Measurements from ENCODE around the gene CCNF. TPM values are rescaled to one million over a fixed set of nuclear protein-coding genes. Genes with fewer than 3 reads are reported as not detected.
A peak's percentile ranks its signal among the peaks of the same experiment; 100 is the strongest.

CCNF gene
- total RNA-seq, 1 donor from 2014 or later: 27.8 TPM

DNA sequence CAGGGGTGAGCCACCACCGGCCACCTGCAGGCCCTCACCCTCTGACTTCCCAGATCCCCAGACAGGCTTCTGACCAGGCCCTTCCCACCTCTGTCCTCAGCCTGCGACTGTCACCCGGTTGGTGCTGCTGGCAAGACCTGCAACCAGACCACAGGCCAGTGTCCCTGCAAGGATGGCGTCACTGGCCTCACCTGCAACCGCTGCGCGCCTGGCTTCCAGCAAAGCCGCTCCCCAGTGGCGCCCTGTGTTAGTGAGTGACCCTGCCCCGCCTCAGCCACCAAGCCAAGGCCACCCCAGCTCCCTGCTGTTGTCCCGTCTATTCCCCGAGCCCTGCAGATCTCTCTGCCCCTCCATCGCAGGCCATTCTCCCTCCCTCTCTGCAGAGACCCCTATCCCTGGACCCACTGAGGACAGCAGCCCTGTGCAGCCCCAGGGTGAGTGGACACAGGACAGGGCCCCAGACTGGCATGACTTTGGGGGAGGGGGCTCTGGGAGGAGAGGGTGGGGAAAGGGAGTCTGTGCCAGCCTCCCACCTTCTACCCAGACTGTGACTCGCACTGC, 43.7 kb downstream of the CCNF start:
- peaks cover 23% of the 10 kb centered on the region for H3K4me1 Mint-ChIP-seq (ENCODE audit: low read depth)
- H3K4me3 Mint-ChIP-seq (ENCODE audit: low read depth): peak overlapping the region; percentile 67
- H3K27ac Mint-ChIP-seq: no peak overlapping the region
- H3K27me3 Mint-ChIP-seq: peaks cover 21% of the 10 kb centered on the region
- H3K36me3 Mint-ChIP-seq (ENCODE audit: insufficient read depth): no peaks in the 10 kb centered on the region
- DNase-seq (ENCODE audit: low spot score, unreplicated experiment): no peak
- TF ChIP-seq, protein P1, sequence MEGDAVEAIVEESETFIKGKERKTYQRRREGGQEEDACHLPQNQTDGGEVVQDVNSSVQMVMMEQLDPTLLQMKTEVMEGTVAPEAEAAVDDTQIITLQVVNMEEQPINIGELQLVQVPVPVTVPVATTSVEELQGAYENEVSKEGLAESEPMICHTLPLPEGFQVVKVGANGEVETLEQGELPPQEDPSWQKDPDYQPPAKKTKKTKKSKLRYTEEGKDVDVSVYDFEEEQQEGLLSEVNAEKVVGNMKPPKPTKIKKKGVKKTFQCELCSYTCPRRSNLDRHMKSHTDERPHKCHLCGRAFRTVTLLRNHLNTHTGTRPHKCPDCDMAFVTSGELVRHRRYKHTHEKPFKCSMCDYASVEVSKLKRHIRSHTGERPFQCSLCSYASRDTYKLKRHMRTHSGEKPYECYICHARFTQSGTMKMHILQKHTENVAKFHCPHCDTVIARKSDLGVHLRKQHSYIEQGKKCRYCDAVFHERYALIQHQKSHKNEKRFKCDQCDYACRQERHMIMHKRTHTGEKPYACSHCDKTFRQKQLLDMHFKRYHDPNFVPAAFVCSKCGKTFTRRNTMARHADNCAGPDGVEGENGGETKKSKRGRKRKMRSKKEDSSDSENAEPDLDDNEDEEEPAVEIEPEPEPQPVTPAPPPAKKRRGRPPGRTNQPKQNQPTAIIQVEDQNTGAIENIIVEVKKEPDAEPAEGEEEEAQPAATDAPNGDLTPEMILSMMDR (IDR thresholded peaks at IDR 0.05; ENCODE audit: unreplicated experiment): no peak
- H3K9me3 Mint-ChIP-seq (ENCODE audit: low read depth): no peaks in the 10 kb centered on the region

DNA sequence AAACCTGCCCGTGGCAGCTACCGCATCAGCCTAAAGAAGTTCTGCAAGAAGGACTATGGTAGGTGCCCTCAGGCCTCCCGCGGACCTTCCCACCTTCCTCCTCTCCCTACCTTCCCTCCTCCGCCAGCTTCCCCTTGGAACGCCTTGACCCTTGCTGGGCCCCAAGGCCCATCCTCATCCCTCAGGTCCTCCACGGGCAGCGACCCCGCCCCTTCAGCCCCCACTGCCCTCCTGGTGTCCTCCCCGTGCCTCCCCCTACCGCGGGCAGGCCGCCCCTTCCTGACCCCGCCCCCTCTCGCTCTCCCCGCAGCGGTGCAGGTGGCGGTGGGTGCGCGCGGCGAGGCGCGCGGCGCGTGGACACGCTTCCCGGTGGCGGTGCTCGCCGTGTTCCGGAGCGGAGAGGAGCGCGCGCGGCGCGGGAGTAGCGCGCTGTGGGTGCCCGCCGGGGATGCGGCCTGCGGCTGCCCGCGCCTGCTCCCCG, 44.2 kb downstream of the CCNF start:
- TF ChIP-seq, protein P1 (IDR thresholded peaks at IDR 0.05; ENCODE audit: unreplicated experiment): no peak
- H3K27ac Mint-ChIP-seq: no peak overlapping the region
- no peaks in the 10 kb centered on the region for H3K36me3 Mint-ChIP-seq (ENCODE audit: insufficient read depth)
- H3K4me1 Mint-ChIP-seq (ENCODE audit: low read depth): peaks cover 22% of the 10 kb centered on the region
- no peaks in the 10 kb centered on the region for H3K9me3 Mint-ChIP-seq (ENCODE audit: low read depth)
- peak overlapping the region; percentile 67 for H3K4me3 Mint-ChIP-seq (ENCODE audit: low read depth)
- peaks cover 21% of the 10 kb centered on the region for H3K27me3 Mint-ChIP-seq
- DNase-seq (ENCODE audit: low spot score, unreplicated experiment): no peak

DNA sequence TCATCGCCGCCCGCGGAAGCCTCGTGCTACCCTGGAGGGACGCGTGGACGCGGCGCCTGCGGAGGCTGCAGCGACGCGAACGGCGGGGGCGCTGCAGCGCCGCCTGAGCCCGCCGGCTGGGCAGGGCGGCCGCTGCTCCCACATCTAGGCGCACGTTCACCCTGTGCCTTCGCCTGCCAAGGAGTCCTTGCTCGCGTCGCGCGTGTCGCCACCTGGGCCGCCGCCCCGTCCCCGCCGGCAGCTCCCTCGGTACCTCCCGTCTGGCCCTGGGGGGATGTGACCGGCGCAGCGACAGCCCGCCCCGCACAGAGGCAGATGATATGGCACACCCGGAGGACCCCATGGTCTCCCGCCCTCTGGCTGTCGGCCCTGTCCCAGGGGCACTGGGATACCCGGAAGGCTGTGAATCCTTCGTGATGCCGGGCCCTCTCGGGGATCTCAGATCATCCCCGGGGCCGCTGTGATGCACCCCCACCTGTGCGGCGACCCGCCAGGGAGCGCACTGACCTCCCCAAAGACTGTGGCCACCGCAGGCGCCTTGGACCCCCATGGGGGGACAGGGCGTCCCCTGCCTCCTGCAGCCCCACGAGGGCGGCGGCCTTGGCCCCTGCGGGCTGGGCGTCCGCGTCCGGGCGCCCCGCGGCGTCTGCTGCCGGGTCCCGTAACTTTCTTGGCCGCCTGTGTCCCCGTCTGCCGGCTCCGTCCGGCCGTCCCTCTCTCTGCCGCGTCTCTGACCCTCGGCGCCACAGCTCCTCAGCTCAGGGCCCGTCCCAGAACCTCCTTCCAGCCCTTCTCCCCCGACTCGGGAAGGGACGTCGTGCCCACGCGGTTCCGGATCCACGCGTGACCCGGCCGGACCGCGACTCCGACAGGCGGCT, 45.0 kb downstream of the CCNF start:
- no peak for DNase-seq (ENCODE audit: low spot score, unreplicated experiment)
- Mint-ChIP-seq H3K27ac (no peak overlapping the region), H3K27me3 (peaks cover 21% of the 10 kb centered on the region), H3K4me1 (ENCODE audit: low read depth) (peaks cover 21% of the 10 kb centered on the region), H3K36me3 (ENCODE audit: insufficient read depth) (no peaks in the 10 kb centered on the region), H3K4me3 (ENCODE audit: low read depth) (peak overlapping the region; percentile 67), H3K9me3 (ENCODE audit: low read depth) (no peaks in the 10 kb centered on the region)
- TF ChIP-seq, protein P1 (IDR thresholded peaks at IDR 0.05; ENCODE audit: unreplicated experiment): peak; percentile 55

DNA sequence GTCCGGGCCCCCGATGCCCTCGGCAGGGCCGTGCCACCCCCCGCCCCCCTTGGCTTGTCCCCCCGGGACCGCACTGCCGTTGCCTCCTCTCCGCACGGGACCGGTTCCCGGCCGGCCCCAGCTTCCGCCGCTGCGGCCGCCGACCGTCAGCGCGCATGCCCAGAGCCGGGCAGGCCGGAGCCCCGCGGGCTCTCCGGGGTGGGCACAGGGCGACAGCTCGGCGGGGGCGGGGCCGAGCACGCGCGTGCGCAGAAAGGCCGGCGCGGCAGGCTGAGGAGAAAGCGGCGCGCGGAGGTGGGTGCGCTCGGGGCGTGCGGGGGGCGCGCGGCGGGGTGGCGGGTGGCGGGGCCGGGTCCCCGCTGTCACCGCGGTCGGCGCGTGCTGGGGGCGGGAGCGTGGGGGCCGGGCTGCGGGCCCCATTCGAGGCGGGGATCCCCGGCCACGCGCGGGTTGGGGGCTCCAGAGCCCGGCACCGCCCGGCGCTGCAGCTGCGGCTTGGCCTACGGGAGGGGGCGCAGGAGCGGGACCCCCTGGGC, 45.7 kb downstream of the CCNF start, which contains the start of gene TBC1D24:
TSS of gene TBC1D24 (plus strand) at position 251 of the 536 bp plus-strand sequence. CDS start 21,022 bp downstream, outside the sequence.
- TF ChIP-seq, protein P1 (IDR thresholded peaks at IDR 0.05; ENCODE audit: unreplicated experiment): no peak
- DNase-seq (ENCODE audit: low spot score, unreplicated experiment): peak; percentile 88
- Mint-ChIP-seq H3K27ac (peak within 1 kb of the TSS; percentile 56), H3K36me3 (ENCODE audit: insufficient read depth) (no peaks in the 10 kb centered on the region), H3K4me1 (ENCODE audit: low read depth) (peaks cover 19% of the 10 kb centered on the region), H3K9me3 (ENCODE audit: low read depth) (no peaks in the 10 kb centered on the region), H3K27me3 (peaks cover 17% of the 10 kb centered on the region), H3K4me3 (ENCODE audit: low read depth) (peak within 1 kb of the TSS; percentile 69)
